ENCODE measurements around the gene GRIK4. TPM values are rescaled to one million over a fixed set of nuclear protein-coding genes. Genes with fewer than 3 reads are reported as not detected.

Gene GRIK4
- total RNA-seq, 1 donor from 2014 or later: 2.2 TPM

DNA sequence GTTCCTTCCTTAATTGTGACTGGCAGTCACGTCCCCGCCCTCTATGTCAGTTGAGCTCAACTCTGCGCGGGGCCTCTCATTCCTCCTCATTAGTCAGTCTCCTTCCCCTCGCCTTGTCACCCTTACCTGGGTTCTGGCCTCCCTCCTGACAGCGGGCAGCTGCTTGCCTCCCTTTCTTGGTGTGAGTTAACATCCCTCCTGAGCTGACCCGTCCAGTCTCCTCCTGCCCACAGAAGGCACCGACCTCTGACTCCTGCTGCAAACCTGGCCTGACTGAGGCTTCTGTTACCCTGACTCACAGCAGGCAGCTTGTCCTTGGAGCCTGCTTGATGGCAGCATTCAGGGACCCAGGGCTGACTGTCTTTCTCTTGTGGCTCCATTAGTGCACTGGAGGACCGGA lies 45.2 kb downstream of the GRIK4 start:
- Mint-ChIP-seq H3K27me3 (ENCODE audit: low read depth, unreplicated experiment) (peaks cover 14% of the 10 kb centered on the region), H3K27ac (ENCODE audit: unreplicated experiment) (no peak overlapping the region), H3K4me3 (ENCODE audit: unreplicated experiment) (no peak overlapping the region), H3K36me3 (ENCODE audit: low read depth, unreplicated experiment) (no peaks in the 10 kb centered on the region), H3K9me3 (ENCODE audit: unreplicated experiment) (no peaks in the 10 kb centered on the region), H3K4me1 (ENCODE audit: low read depth, unreplicated experiment) (peaks cover 34% of the 10 kb centered on the region)
- Histone ChIP-seq H3K27me3 (ENCODE audit: insufficient read depth, low read length) (no peaks in the 10 kb centered on the region), H2AFZ (ENCODE audit: low read depth, low read length) (no peak overlapping the region), H3K36me3 (ENCODE audit: insufficient read depth, low read length) (no peaks in the 10 kb centered on the region), H3K9ac (ENCODE audit: low read length) (no peak overlapping the region), H3K27ac (ENCODE audit: low read depth, low read length) (no peak overlapping the region), H4K20me1 (ENCODE audit: insufficient read depth, low read length) (no peaks in the 10 kb centered on the region), H3K4me2 (ENCODE audit: low read length) (no peak overlapping the region), H3K9me3 (ENCODE audit: insufficient read depth, low read depth, low read length) (no peaks in the 10 kb centered on the region), H3K79me2 (ENCODE audit: insufficient read depth, low read length) (no peaks in the 10 kb centered on the region), H3K4me1 (ENCODE audit: insufficient read depth, low read length) (peaks cover 4% of the 10 kb centered on the region), H3K4me3 (ENCODE audit: insufficient read depth, low read depth, low read length) (no peak overlapping the region)
- FAIRE-seq: no peak
- DNase-seq (ENCODE audit: low read depth): no peak
- no peak for TF ChIP-seq EZH2 (IDR thresholded peaks at IDR 0.05; ENCODE audit: insufficient read depth, low read length)
- TF ChIP-seq, protein P1, sequence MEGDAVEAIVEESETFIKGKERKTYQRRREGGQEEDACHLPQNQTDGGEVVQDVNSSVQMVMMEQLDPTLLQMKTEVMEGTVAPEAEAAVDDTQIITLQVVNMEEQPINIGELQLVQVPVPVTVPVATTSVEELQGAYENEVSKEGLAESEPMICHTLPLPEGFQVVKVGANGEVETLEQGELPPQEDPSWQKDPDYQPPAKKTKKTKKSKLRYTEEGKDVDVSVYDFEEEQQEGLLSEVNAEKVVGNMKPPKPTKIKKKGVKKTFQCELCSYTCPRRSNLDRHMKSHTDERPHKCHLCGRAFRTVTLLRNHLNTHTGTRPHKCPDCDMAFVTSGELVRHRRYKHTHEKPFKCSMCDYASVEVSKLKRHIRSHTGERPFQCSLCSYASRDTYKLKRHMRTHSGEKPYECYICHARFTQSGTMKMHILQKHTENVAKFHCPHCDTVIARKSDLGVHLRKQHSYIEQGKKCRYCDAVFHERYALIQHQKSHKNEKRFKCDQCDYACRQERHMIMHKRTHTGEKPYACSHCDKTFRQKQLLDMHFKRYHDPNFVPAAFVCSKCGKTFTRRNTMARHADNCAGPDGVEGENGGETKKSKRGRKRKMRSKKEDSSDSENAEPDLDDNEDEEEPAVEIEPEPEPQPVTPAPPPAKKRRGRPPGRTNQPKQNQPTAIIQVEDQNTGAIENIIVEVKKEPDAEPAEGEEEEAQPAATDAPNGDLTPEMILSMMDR (IDR thresholded peaks at IDR 0.05; ENCODE audit: insufficient read depth, low read depth, low read length): no peak

DNA sequence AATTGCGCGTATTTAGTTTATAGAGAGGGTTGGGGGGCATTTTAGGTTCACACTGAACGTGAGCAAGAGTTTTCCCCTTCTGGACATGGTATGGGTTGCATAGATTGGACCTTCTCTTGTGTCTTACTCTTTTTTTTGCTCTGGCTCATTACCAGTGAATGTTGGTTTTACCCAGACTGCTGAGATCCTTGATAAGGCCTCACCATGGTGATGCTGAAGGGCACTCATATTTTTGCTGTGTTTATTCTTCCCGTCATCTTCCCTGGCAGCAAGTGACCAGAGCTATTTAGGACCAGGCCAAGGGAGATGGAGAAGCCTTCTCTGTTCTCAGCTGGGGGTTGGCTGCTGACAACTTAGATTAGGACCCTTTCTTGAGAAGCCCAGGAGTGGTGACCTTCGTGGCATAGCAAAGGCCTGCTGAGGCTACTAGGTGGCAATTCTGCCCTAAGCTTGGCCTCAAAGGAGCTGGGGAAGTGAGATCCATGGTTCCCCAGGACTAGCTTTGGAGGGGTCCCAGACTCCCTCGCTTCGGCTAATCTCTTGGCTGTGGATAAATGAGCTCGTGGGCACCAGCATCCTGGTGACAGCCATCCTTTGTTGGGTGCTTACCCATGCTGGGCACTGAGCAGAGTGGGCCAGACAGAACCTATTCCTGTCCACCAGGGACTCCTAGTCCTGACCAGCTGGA lies 47.3 kb downstream of the GRIK4 start:
- no peaks in the 10 kb centered on the region for H3K9me3 Mint-ChIP-seq (ENCODE audit: unreplicated experiment)
- no peaks in the 10 kb centered on the region for H3K9me3 ChIP-seq (ENCODE audit: insufficient read depth, low read depth, low read length)
- no peak overlapping the region for H3K9ac ChIP-seq (ENCODE audit: low read length)
- TF ChIP-seq, protein P1 (IDR thresholded peaks at IDR 0.05; ENCODE audit: insufficient read depth, low read depth, low read length): no peak
- H3K36me3 Mint-ChIP-seq (ENCODE audit: low read depth, unreplicated experiment): no peaks in the 10 kb centered on the region
- H3K4me1 ChIP-seq (ENCODE audit: insufficient read depth, low read length): peaks cover 4% of the 10 kb centered on the region
- H3K4me3 Mint-ChIP-seq (ENCODE audit: unreplicated experiment): no peak overlapping the region
- no peak overlapping the region for H2AFZ ChIP-seq (ENCODE audit: low read depth, low read length)
- no peak overlapping the region for H3K4me3 ChIP-seq (ENCODE audit: insufficient read depth, low read depth, low read length)
- H3K27me3 Mint-ChIP-seq (ENCODE audit: low read depth, unreplicated experiment): peaks cover 14% of the 10 kb centered on the region
- H3K4me1 Mint-ChIP-seq (ENCODE audit: low read depth, unreplicated experiment): peaks cover 23% of the 10 kb centered on the region
- no peak overlapping the region for H3K27ac ChIP-seq (ENCODE audit: low read depth, low read length)
- FAIRE-seq: no peak
- H3K27me3 ChIP-seq (ENCODE audit: insufficient read depth, low read length): no peaks in the 10 kb centered on the region
- no peaks in the 10 kb centered on the region for H4K20me1 ChIP-seq (ENCODE audit: insufficient read depth, low read length)
- H3K36me3 ChIP-seq (ENCODE audit: insufficient read depth, low read length): no peaks in the 10 kb centered on the region
- no peak overlapping the region for H3K27ac Mint-ChIP-seq (ENCODE audit: unreplicated experiment)
- no peak for DNase-seq (ENCODE audit: low read depth)
- H3K4me2 ChIP-seq (ENCODE audit: low read length): no peak overlapping the region
- H3K79me2 ChIP-seq (ENCODE audit: insufficient read depth, low read length): no peaks in the 10 kb centered on the region

DNA sequence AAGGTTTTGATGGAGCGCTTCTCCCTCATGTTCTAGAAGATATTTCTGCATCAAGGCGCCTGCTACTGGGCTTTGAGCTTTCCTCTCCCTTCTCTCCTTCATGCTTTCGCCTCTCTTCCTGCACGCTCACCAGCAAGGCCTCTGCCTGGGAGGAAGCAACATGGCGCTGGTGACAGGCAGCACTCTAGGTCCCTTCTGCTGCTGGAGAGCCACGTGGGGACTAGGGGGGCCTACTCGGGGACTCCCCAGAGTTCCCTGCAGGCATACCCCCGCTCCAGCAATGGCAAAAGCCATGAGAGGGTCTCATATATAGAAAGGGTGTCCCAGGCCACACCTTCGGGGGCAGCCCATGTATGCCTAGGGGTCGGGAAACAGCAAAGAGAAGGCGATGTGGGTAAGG lies 49.7 kb downstream of the GRIK4 start:
- no peak overlapping the region for H3K4me3 Mint-ChIP-seq (ENCODE audit: unreplicated experiment)
- DNase-seq (ENCODE audit: low read depth) (no peak), FAIRE-seq (no peak)
- Histone ChIP-seq H3K4me3 (ENCODE audit: insufficient read depth, low read depth, low read length) (no peak overlapping the region), H3K4me2 (ENCODE audit: low read length) (no peak overlapping the region), H4K20me1 (ENCODE audit: insufficient read depth, low read length) (no peaks in the 10 kb centered on the region), H2AFZ (ENCODE audit: low read depth, low read length) (no peak overlapping the region), H3K27ac (ENCODE audit: low read depth, low read length) (no peak overlapping the region), H3K9ac (ENCODE audit: low read length) (no peak overlapping the region), H3K9me3 (ENCODE audit: insufficient read depth, low read depth, low read length) (no peaks in the 10 kb centered on the region), H3K36me3 (ENCODE audit: insufficient read depth, low read length) (no peaks in the 10 kb centered on the region), H3K79me2 (ENCODE audit: insufficient read depth, low read length) (no peaks in the 10 kb centered on the region), H3K4me1 (ENCODE audit: insufficient read depth, low read length) (peaks cover 19% of the 10 kb centered on the region), H3K27me3 (ENCODE audit: insufficient read depth, low read length) (no peaks in the 10 kb centered on the region)
- H3K4me1 Mint-ChIP-seq (ENCODE audit: low read depth, unreplicated experiment): peaks cover 23% of the 10 kb centered on the region
- H3K9me3 Mint-ChIP-seq (ENCODE audit: unreplicated experiment): no peaks in the 10 kb centered on the region
- peaks cover 9% of the 10 kb centered on the region for H3K27me3 Mint-ChIP-seq (ENCODE audit: low read depth, unreplicated experiment)
- H3K27ac Mint-ChIP-seq (ENCODE audit: unreplicated experiment): no peak overlapping the region
- TF ChIP-seq EZH2 (IDR thresholded peaks at IDR 0.05; ENCODE audit: insufficient read depth, low read length): no peak
- TF ChIP-seq, protein P1 (IDR thresholded peaks at IDR 0.05; ENCODE audit: insufficient read depth, low read depth, low read length): no peak
- H3K36me3 Mint-ChIP-seq (ENCODE audit: low read depth, unreplicated experiment): no peaks in the 10 kb centered on the region
